ENCODE results near the gene HSPA12A. TPM values are rescaled to one million over a fixed set of nuclear protein-coding genes. Genes with fewer than 3 reads are reported as not detected.

HSPA12A gene
- total RNA-seq, 4 donors from 2014 or later = 9.6 to 26.6 (median 18.2) TPM

GRCh38 chr10:116687633-116688032 is 54.7 kb downstream of the HSPA12A start:
- no peak overlapping the region for H3K4me3 ChIP-seq
- H3K4me1 ChIP-seq = peaks cover 2% of the 10 kb centered on the region
- no peak overlapping the region for H3K27ac ChIP-seq
- no peaks in the 10 kb centered on the region for H3K36me3 ChIP-seq
- no peak for DNase-seq (ENCODE audit: low spot score in 2 of 2)
- no peaks in the 10 kb centered on the region for H3K27me3 ChIP-seq
- TF ChIP-seq POLR2A (IDR thresholded peaks at IDR 0.05) (no peak), EP300 (IDR thresholded peaks at IDR 0.05) (no peak), POLR2AphosphoS5 (IDR thresholded peaks at IDR 0.05) (no peak)
- TF ChIP-seq, protein P1, sequence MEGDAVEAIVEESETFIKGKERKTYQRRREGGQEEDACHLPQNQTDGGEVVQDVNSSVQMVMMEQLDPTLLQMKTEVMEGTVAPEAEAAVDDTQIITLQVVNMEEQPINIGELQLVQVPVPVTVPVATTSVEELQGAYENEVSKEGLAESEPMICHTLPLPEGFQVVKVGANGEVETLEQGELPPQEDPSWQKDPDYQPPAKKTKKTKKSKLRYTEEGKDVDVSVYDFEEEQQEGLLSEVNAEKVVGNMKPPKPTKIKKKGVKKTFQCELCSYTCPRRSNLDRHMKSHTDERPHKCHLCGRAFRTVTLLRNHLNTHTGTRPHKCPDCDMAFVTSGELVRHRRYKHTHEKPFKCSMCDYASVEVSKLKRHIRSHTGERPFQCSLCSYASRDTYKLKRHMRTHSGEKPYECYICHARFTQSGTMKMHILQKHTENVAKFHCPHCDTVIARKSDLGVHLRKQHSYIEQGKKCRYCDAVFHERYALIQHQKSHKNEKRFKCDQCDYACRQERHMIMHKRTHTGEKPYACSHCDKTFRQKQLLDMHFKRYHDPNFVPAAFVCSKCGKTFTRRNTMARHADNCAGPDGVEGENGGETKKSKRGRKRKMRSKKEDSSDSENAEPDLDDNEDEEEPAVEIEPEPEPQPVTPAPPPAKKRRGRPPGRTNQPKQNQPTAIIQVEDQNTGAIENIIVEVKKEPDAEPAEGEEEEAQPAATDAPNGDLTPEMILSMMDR (IDR thresholded peaks at IDR 0.05) = no peak
- 68% methylated on average over 6 of the region's 6 CpGs for WGBS
- no peaks in the 10 kb centered on the region for H3K9me3 ChIP-seq

DNA sequence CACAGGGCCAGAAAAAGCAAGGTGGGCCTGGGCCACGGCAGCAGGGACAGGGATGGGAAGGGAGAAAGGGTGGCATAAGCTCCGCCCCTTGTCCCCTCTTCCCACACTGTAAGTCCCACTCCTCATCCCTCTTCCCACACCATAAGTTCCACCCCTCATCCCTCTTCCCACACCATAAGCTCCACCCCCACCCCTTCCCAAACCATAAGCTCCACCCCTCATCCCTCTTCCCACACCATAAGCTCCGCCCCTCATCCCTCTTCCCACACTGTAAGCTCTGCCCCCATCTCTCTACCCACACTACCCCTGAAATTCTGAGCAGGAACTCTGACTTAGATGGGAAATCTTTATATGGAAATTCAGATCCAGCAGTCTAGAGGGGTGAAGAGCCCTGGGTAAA is 55.7 kb downstream of the HSPA12A start:
- no peak for TF ChIP-seq EP300 (IDR thresholded peaks at IDR 0.05)
- TF ChIP-seq, protein P1 (IDR thresholded peaks at IDR 0.05) = no peak
- TF ChIP-seq POLR2AphosphoS5 (IDR thresholded peaks at IDR 0.05) = no peak
- TF ChIP-seq POLR2A (IDR thresholded peaks at IDR 0.05) = no peak
- 84% methylated on average over 3 of the region's 3 CpGs for WGBS
- Histone ChIP-seq H3K36me3 (no peaks in the 10 kb centered on the region), H3K4me3 (no peak overlapping the region), H3K27ac (no peak overlapping the region), H3K27me3 (no peaks in the 10 kb centered on the region), H3K4me1 (peaks cover 8% of the 10 kb centered on the region), H3K9me3 (no peaks in the 10 kb centered on the region)
- DNase-seq (ENCODE audit: low spot score in 2 of 2) = no peak

DNA sequence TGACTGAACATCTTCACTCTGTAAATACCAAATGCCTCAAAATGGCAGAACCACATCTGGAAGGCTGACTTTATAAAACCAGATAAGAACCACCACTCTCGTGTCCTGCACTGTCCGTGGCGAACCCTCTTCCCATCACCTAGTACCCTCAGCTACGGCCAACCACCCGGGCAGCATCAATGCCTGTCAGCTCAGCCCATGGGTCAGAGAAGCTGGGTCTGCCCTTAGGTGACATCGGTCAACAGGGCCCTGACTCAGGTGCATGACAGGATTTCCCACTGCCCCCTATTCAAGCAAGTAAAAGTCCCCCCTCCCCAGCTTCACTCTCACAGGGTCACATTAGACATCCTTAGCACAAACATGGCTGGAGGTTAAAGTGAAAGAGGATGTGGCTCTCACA is 56.6 kb downstream of the HSPA12A start:
- Histone ChIP-seq H3K27me3 (no peaks in the 10 kb centered on the region), H3K27ac (no peak overlapping the region), H3K36me3 (no peaks in the 10 kb centered on the region), H3K9me3 (no peaks in the 10 kb centered on the region), H3K4me3 (no peak overlapping the region), H3K4me1 (peaks cover 8% of the 10 kb centered on the region)
- no peak for TF ChIP-seq EP300 (IDR thresholded peaks at IDR 0.05)
- DNase-seq (ENCODE audit: low spot score in 2 of 2) = no peak
- 95% methylated on average over 6 of the region's 6 CpGs for WGBS

GRCh38 chr10:116684781-116685180 is 57.6 kb downstream of the HSPA12A start:
- peaks cover 8% of the 10 kb centered on the region for H3K4me1 ChIP-seq
- no peaks in the 10 kb centered on the region for H3K9me3 ChIP-seq
- DNase-seq (ENCODE audit: low spot score in 2 of 2) = peak in 1 of 2 donors; percentile 28
- H3K36me3 ChIP-seq = no peaks in the 10 kb centered on the region
- TF ChIP-seq POLR2A (IDR thresholded peaks at IDR 0.05) (no peak), EP300 (IDR thresholded peaks at IDR 0.05) (no peak), POLR2AphosphoS5 (IDR thresholded peaks at IDR 0.05) (no peak)
- TF ChIP-seq, protein P1 (IDR thresholded peaks at IDR 0.05) = no peak
- no peak overlapping the region for H3K27ac ChIP-seq
- WGBS = 100% methylated on average over 2 of the region's 5 CpGs
- H3K27me3 ChIP-seq = no peaks in the 10 kb centered on the region
- no peak overlapping the region for H3K4me3 ChIP-seq

- WGBS = 91% methylated on average over 8 of the region's 11 CpGs
- peaks cover 8% of the 10 kb centered on the region for H3K4me1 ChIP-seq
- H3K36me3 ChIP-seq = no peaks in the 10 kb centered on the region
- H3K27ac ChIP-seq = no peak overlapping the region
- H3K27me3 ChIP-seq = no peaks in the 10 kb centered on the region
- H3K9me3 ChIP-seq = no peaks in the 10 kb centered on the region
- TF ChIP-seq POLR2A (IDR thresholded peaks at IDR 0.05) (no peak), EP300 (IDR thresholded peaks at IDR 0.05) (no peak), POLR2AphosphoS5 (IDR thresholded peaks at IDR 0.05) (no peak)
- DNase-seq (ENCODE audit: low spot score in 2 of 2) = no peak
- H3K4me3 ChIP-seq = no peak overlapping the region
Measured at GRCh38 chr10:116683821-116684220, 58.5 kb downstream of the HSPA12A start.

GRCh38 chr10:116683166-116683565 is 59.2 kb downstream of the HSPA12A start:
- TF ChIP-seq POLR2AphosphoS5 (IDR thresholded peaks at IDR 0.05) (no peak), EP300 (IDR thresholded peaks at IDR 0.05) (no peak), POLR2A (IDR thresholded peaks at IDR 0.05) (no peak)
- TF ChIP-seq, protein P1 (IDR thresholded peaks at IDR 0.05) = no peak
- WGBS = 92% methylated on average over 8 of the region's 9 CpGs
- no peak for DNase-seq (ENCODE audit: low spot score in 2 of 2)
- Histone ChIP-seq H3K9me3 (no peaks in the 10 kb centered on the region), H3K36me3 (no peaks in the 10 kb centered on the region), H3K27me3 (no peaks in the 10 kb centered on the region), H3K4me1 (peaks cover 6% of the 10 kb centered on the region), H3K4me3 (no peak overlapping the region), H3K27ac (no peak overlapping the region)
